IPS-18a (cell line): ENCODE results near the gene NME4.

Source experiments
- H3K27ac ChIP-seq: one replicate; pipeline ENCODE4 v1.5.1; 2013; ENCODE audit warnings: low read length
- H3K27me3 ChIP-seq: one replicate; pipeline ENCODE4 v1.6.1; 2013; ENCODE audit warnings: mild to moderate bottlenecking, low read length; ENCODE audit not compliant: control insufficient read depth, insufficient read depth
- H3K36me3 ChIP-seq: one replicate; pipeline ENCODE4 v1.6.1; 2013; ENCODE audit warnings: low read depth, low read length; ENCODE audit not compliant: control insufficient read depth
- H3K4me1 ChIP-seq: one replicate; pipeline ENCODE4 v1.6.1; 2013; ENCODE audit warnings: low read depth, low read length; ENCODE audit not compliant: control insufficient read depth
- H3K4me3 ChIP-seq: one replicate; pipeline ENCODE4 v1.5.1; 2013; ENCODE audit warnings: low read length
- H3K9ac ChIP-seq: one replicate; pipeline ENCODE4 v1.6.1; 2013; ENCODE audit warnings: mild to moderate bottlenecking, low read length, moderate library complexity
- H3K9me3 ChIP-seq: one replicate; pipeline ENCODE4 v1.6.1; 2013; ENCODE audit warnings: low read depth, low read length; ENCODE audit not compliant: control insufficient read depth

The NME4 gene

GRCh38 chr16:430904-431303 lies 33.9 kb downstream of the NME4 start:
- Histone ChIP-seq H3K36me3 (no peaks in the 10 kb centered on the region), H3K9ac (no peak overlapping the region), H3K9me3 (no peaks in the 10 kb centered on the region), H3K27me3 (peaks cover 14% of the 10 kb centered on the region), H3K27ac (no peak overlapping the region), H3K4me3 (no peak overlapping the region), H3K4me1 (peaks cover 7% of the 10 kb centered on the region)

GRCh38 chr16:440627-441026 lies 43.6 kb downstream of the NME4 start:
- Histone ChIP-seq H3K4me1 (no peaks in the 10 kb centered on the region), H3K27me3 (no peaks in the 10 kb centered on the region), H3K9me3 (no peaks in the 10 kb centered on the region), H3K27ac (no peak overlapping the region), H3K36me3 (no peaks in the 10 kb centered on the region), H3K4me3 (no peak overlapping the region), H3K9ac (no peak overlapping the region)

GRCh38 chr16:441447-441846 lies 44.4 kb downstream of the NME4 start:
- Histone ChIP-seq H3K36me3 (no peaks in the 10 kb centered on the region), H3K9me3 (no peaks in the 10 kb centered on the region), H3K27ac (no peak overlapping the region), H3K27me3 (no peaks in the 10 kb centered on the region), H3K4me3 (no peak overlapping the region), H3K4me1 (no peaks in the 10 kb centered on the region), H3K9ac (no peak overlapping the region)

DNA sequence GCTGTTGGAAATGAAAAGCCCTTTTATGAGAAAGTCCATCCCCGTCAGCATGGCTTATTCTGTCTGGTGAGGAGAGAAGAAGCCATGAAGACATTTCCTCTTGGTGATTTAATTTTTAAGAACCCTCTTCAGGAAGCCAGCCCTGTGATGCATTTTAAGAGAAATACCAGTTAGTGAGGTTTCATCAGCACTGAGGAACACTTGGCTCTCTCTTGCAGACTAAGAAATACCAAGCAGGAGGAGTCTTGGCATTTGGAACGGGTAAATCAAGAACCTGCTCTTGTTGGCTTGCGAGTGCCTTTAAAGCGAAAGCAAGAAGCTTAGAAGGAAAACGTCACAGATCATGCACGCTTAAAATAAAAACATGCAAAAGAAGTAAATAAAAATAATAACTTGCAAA lies 46.0 kb downstream of the NME4 start:
- no peaks in the 10 kb centered on the region for H3K36me3 ChIP-seq
- H3K4me3 ChIP-seq: no peak overlapping the region
- no peak overlapping the region for H3K27ac ChIP-seq

GRCh38 chr16:444027-444426 lies 47.0 kb downstream of the NME4 start:
- Histone ChIP-seq H3K27ac (no peak overlapping the region), H3K9me3 (no peaks in the 10 kb centered on the region), H3K36me3 (no peaks in the 10 kb centered on the region), H3K27me3 (no peaks in the 10 kb centered on the region), H3K4me1 (no peaks in the 10 kb centered on the region), H3K4me3 (no peak overlapping the region), H3K9ac (no peak overlapping the region)

More for the DNA sequence above, 46.0 kb downstream of the NME4 start:
- Histone ChIP-seq H3K27me3 (no peaks in the 10 kb centered on the region), H3K9me3 (no peaks in the 10 kb centered on the region), H3K4me1 (no peaks in the 10 kb centered on the region), H3K9ac (no peak overlapping the region)

- Histone ChIP-seq H3K9me3 (no peaks in the 10 kb centered on the region), H3K27ac (no peak overlapping the region), H3K36me3 (no peaks in the 10 kb centered on the region), H3K27me3 (no peaks in the 10 kb centered on the region), H3K4me3 (no peak overlapping the region), H3K4me1 (no peaks in the 10 kb centered on the region), H3K9ac (no peak overlapping the region)
Measured at GRCh38 chr16:445566-445965, 48.6 kb downstream of the NME4 start.
